ENCODE measurements around the gene DHX36.

DHX36 gene

DNA sequence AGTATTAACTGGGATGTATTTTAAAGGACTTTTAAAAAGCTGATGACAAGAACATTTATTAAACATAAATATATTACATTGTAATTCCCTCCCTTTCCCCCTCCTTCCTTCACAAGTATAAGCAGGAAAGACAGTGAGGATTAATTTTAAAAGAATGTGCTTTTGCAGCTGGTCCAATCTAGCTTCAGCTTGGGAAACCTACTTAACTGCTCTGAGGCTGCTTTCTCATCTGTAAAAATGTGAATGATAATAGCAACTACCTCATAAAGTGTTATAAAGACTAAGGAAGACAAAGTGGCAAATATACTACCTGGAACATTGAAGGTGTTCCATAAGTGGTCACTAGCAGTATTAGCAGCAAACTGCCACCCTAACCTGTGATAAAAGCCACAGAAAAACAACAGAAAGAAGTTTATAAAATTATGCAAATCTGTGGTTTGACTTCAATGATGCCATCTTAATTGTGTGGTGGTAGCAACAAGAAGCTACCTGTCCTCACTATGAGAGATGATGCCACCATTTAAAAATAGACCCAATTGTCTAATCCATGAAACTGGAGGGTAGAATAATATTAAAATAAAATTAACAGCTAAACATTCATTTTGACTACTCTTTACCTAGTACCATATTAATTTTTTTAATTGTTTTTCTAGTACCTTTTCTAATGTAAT, 20.0 kb downstream of the DHX36 start:
- Histone ChIP-seq H3K4me3 (no peak overlapping the region), H3K4me2 (no peak overlapping the region), H4K20me1 (peaks cover 0 to 32% (median 0%) of the 10 kb centered on the region in 11 experiments; a peak in 9 of 22 replicates), H3K4me1 (peaks cover 0 to 8% (median 1%) of the 10 kb centered on the region in 10 experiments; a peak in 4 of 20 replicates), H3K27ac (no peak overlapping the region), H3K27me3 (no peaks in the 10 kb centered on the region), H3K36me3 (peaks cover 92 to 100% (median 98%) of the 10 kb centered on the region in 11 experiments), H3K9ac (no peak overlapping the region), H3K9me3 (replicated peaks in 1 of 11) (no peaks in the 10 kb centered on the region)
- no peak for TF ChIP-seq Cebpa-rat (IDR thresholded peaks at IDR 0.05)

DNA sequence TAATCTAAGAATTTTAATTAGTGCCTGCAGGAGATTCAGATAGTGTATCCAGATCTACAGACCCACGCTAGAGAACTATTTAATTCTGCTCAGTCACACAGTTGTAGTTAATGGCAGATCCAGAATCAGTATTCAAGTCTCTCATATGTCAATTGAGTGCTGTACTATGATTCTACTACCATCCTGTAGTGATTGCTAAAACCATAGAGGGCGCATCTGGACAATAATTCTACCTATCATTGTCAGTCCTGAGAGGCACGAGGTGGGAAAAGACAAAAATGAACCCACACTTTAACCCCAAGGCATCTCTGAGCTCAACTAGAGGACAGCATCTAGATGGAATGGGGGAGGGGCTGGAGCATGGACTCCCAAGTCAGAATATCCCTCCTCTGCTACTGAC, 22.7 kb downstream of the DHX36 start:
- no peak overlapping the region for H3K4me3 ChIP-seq
- H3K4me1 ChIP-seq = peaks cover 0 to 8% (median 1%) of the 10 kb centered on the region in 10 experiments; a peak in 4 of 20 replicates
- no peak overlapping the region for H3K9ac ChIP-seq
- TF ChIP-seq Cebpa-rat (IDR thresholded peaks at IDR 0.05) = no peak
- H3K27ac ChIP-seq = no peak overlapping the region
- no peaks in the 10 kb centered on the region for H3K27me3 ChIP-seq
- no peaks in the 10 kb centered on the region for H3K9me3 ChIP-seq (replicated peaks in 1 of 11)
- H4K20me1 ChIP-seq = peaks cover 0 to 11% (median 3%) of the 10 kb centered on the region in 11 experiments; a peak in 7 of 22 replicates
- H3K4me2 ChIP-seq = no peak overlapping the region
- peaks cover 90 to 100% (median 98%) of the 10 kb centered on the region in 11 experiments for H3K36me3 ChIP-seq

DNA sequence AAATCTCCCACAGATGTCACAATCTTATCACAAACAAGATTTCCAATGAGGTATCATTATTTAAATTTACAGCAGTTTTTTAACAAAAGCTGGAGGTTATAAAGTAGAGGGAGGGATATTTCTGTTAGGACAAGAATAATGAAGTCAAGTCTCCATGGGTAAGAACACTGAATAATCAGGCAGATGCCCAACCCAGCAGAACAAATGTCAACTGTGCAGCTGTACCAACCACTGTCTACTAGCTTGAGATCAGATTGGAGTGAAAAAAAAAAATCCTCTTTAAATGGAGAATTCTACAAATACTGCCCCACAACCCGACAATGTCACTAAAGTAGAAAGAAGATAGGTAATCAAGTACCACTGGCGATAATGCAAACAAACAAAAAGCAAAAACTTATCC, 30.3 kb downstream of the DHX36 start:
- Histone ChIP-seq H3K27ac (no peak overlapping the region), H4K20me1 (peaks cover 0 to 10% (median 0%) of the 10 kb centered on the region in 11 experiments; a peak in 6 of 22 replicates), H3K27me3 (no peaks in the 10 kb centered on the region), H3K4me2 (no peak overlapping the region), H3K4me3 (no peak overlapping the region), H3K9ac (no peak overlapping the region), H3K36me3 (peaks cover 88 to 100% (median 97%) of the 10 kb centered on the region in 11 experiments), H3K4me1 (no peaks in the 10 kb centered on the region), H3K9me3 (replicated peaks in 1 of 11) (no peaks in the 10 kb centered on the region)
- no peak for TF ChIP-seq Cebpa-rat (IDR thresholded peaks at IDR 0.05)

DNA sequence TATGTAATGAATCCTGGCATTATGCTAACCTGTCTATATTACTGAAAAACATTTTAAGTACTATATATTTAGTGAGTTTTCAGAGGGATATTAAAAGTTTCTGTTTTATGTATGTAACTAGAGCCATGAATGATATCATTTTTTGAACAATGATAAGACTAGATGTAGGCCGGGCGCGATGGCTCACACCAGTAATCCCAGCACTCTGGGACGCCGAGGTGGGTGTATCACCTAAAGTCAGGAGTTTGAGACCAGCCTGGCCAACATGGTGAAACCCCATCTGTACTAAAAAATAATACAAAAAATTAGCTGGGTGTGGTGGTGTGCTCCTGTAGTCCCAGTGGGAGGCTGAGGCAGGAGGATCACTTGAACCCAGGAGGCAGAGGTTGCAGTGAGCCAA, 34.1 kb downstream of the DHX36 start:
- H3K4me2 ChIP-seq = no peak overlapping the region

DNA sequence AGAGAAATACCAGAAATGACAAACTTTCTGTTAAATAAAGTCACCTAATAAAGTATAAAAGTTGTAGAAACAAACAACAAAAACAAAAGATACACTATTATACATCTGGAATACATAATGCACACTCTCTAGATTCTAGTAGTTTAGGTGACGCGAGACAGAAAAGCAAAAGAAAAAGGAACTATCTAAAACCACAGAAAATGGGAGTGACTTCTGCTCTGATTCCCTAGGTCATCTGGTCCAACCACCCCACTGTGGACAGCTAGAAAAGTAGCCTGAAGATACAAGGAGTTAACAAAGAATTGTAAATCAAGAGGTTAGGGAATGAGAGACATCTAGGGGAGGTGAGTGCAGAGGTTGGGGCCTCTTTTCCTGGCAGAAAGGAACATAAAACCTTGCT, 39.1 kb downstream of the DHX36 start:
- no peak for TF ChIP-seq Cebpa-rat (IDR thresholded peaks at IDR 0.05)
- Histone ChIP-seq H4K20me1 (peaks cover 0 to 13% (median 0%) of the 10 kb centered on the region in 11 experiments; a peak in 7 of 22 replicates), H3K36me3 (peaks cover 82 to 99% (median 90%) of the 10 kb centered on the region in 11 experiments), H3K9me3 (replicated peaks in 1 of 11) (no peaks in the 10 kb centered on the region), H3K4me2 (peak overlapping the region in 2 of 11 experiments; percentile 16 to 24; a peak in 3 of 22 replicates), H3K27me3 (no peaks in the 10 kb centered on the region), H3K4me1 (peaks cover 0 to 13% (median 1%) of the 10 kb centered on the region in 10 experiments; a peak in 8 of 20 replicates), H3K9ac (no peak overlapping the region), H3K4me3 (no peak overlapping the region), H3K27ac (no peak overlapping the region)

More for the DNA sequence above, 34.1 kb downstream of the DHX36 start:
- Histone ChIP-seq H3K9ac (no peak overlapping the region), H3K4me3 (no peak overlapping the region), H3K36me3 (peaks cover 84 to 99% (median 90%) of the 10 kb centered on the region in 11 experiments), H3K27me3 (no peaks in the 10 kb centered on the region), H4K20me1 (peaks cover 0 to 14% (median 0%) of the 10 kb centered on the region in 11 experiments; a peak in 5 of 22 replicates), H3K9me3 (replicated peaks in 1 of 11) (no peaks in the 10 kb centered on the region), H3K27ac (no peak overlapping the region), H3K4me1 (peaks cover 0 to 7% (median 1%) of the 10 kb centered on the region in 10 experiments; a peak in 8 of 20 replicates)
- TF ChIP-seq Cebpa-rat (IDR thresholded peaks at IDR 0.05) = no peak

DNA sequence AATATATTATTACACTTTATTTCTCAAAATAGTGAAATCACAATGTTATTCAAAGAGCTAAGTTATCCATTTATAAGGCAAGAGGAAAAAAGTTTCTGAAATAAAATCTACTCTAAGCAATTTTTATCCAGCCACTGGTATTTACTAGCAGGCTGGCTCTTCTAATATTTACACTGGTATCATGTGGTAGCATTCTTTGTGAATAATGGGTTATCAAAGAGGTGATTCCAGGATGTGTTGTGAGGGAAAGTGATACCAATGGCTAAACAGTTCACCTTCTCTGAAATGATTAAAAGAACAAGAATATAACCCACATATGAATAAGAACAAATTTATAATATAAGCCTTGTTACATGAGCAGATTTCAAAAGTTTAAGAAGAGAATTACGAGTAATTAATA, 44.1 kb downstream of the DHX36 start:
- no peaks in the 10 kb centered on the region for H3K27me3 ChIP-seq
- H3K9me3 ChIP-seq (replicated peaks in 1 of 11) = no peaks in the 10 kb centered on the region
- H3K27ac ChIP-seq = no peak overlapping the region
- H3K4me3 ChIP-seq = no peak overlapping the region
- TF ChIP-seq Cebpa-rat (IDR thresholded peaks at IDR 0.05) = no peak
- H4K20me1 ChIP-seq = peaks cover 0 to 14% (median 0%) of the 10 kb centered on the region in 11 experiments; a peak in 6 of 22 replicates
- H3K4me1 ChIP-seq = peaks cover 0 to 6% (median 0%) of the 10 kb centered on the region in 10 experiments; a peak in 6 of 20 replicates
- no peak overlapping the region for H3K9ac ChIP-seq
- H3K36me3 ChIP-seq = peaks cover 81 to 100% (median 94%) of the 10 kb centered on the region in 11 experiments
- H3K4me2 ChIP-seq = no peak overlapping the region

DNA sequence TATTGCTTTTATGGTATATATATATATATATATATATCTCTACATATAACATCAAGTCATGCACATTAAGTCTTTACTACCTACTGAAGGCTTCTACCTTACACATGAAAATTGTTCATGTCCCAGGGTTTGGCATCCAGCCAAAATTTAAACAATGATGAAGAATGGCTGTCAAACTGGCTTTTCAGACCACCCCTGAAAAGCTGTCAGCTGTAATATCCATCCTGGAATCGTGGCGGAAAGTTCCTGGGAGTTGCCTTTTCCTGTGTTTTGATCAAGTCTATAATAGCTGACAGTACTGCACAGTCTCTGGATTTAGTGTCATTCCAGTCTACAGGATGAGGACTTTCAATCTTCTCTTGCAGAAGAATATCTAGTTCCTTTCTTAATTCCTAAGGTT, 48.3 kb downstream of the DHX36 start:
- no peaks in the 10 kb centered on the region for H3K4me1 ChIP-seq
- H4K20me1 ChIP-seq = peaks cover 0 to 18% (median 0%) of the 10 kb centered on the region in 11 experiments; a peak in 3 of 22 replicates
- peaks cover 83 to 100% (median 92%) of the 10 kb centered on the region in 11 experiments for H3K36me3 ChIP-seq
- no peak overlapping the region for H3K27ac ChIP-seq
- H3K9me3 ChIP-seq (replicated peaks in 1 of 11) = no peaks in the 10 kb centered on the region
- no peak overlapping the region for H3K9ac ChIP-seq
- H3K4me3 ChIP-seq = no peak overlapping the region
- H3K27me3 ChIP-seq = no peaks in the 10 kb centered on the region
- TF ChIP-seq Cebpa-rat (IDR thresholded peaks at IDR 0.05) = no peak
- no peak overlapping the region for H3K4me2 ChIP-seq

DNA sequence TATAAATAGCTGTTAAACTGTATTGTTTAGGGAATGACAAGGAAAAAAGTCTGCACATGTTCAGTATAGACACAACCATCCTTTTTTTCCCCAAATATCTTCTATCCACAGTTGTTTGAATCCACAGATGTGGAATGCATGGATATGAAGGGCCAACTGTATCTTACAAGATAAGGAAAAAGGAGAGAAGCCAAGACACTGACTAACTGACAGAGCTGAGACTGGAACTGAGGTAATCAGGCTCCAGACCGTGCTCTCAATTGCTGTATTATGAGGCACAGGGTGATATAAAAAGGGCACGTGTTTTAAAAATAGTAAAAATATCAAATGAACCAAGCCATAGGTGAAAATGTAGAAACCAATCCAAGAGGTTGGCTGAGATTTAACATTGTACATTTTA, 49.0 kb downstream of the DHX36 start:
- Histone ChIP-seq H3K36me3 (peaks cover 83 to 100% (median 91%) of the 10 kb centered on the region in 11 experiments), H3K4me3 (no peak overlapping the region), H3K27me3 (no peaks in the 10 kb centered on the region)

DNA sequence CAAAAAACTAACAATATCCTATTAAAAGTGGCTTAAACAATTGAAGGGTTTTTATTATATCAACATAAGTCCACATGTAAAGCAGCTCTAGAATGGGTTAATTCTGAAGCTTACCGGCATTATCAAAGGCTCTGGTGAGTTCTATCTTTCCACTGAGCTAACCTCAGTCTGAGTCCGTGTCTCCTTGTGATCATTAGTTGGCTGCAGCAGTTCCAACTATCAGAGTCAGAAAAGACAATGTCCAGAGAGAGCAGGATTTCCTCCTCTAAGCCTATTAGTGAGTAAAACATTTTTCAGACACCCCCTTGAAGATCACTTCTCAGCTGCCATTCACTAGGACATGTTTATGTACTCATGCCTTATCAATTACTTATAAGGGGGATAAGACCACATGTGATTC, 49.9 kb downstream of the DHX36 start:
- H3K9me3 ChIP-seq (replicated peaks in 1 of 11) = peaks cover 0 to 13% (median 6%) of the 10 kb centered on the region in 11 experiments; a peak in 10 of 22 replicates
- no peak overlapping the region for H3K9ac ChIP-seq
- peaks cover 0 to 15% (median 0%) of the 10 kb centered on the region in 11 experiments; a peak in 3 of 22 replicates for H4K20me1 ChIP-seq
- H3K36me3 ChIP-seq = peaks cover 83 to 100% (median 91%) of the 10 kb centered on the region in 11 experiments
- H3K4me2 ChIP-seq = no peak overlapping the region
- no peak overlapping the region for H3K4me3 ChIP-seq
- no peaks in the 10 kb centered on the region for H3K27me3 ChIP-seq
- H3K4me1 ChIP-seq = no peaks in the 10 kb centered on the region
- TF ChIP-seq Cebpa-rat (IDR thresholded peaks at IDR 0.05) = no peak
- H3K27ac ChIP-seq = no peak overlapping the region

More for the DNA sequence above, 49.0 kb downstream of the DHX36 start:
- no peak for TF ChIP-seq Cebpa-rat (IDR thresholded peaks at IDR 0.05)
- Histone ChIP-seq H4K20me1 (peaks cover 0 to 18% (median 0%) of the 10 kb centered on the region in 11 experiments; a peak in 3 of 22 replicates), H3K9me3 (replicated peaks in 1 of 11) (peaks cover 0 to 4% (median 0%) of the 10 kb centered on the region in 11 experiments; a peak in 6 of 22 replicates), H3K4me2 (no peak overlapping the region), H3K27ac (no peak overlapping the region), H3K4me1 (no peaks in the 10 kb centered on the region), H3K9ac (no peak overlapping the region)
